NCI-H345 (cell line): ENCODE measurements around the gene BANP.
"Not testable (repeated sequence)": the region's sequence is repeated elsewhere in the genome, so short reads cannot be mapped to it uniquely, and the experiment has no call there.

ENCODE experiments used
- DNase-seq: peaks from one replicate; lab custom pipeline; 2025; lab: John Stamatoyannopoulos, UW

Gene BANP

GRCh38 chr16:87996962-87997880, 46.0 kb downstream of the BANP start:
- DNase-seq = no peak

- not testable (repeated sequence) for DNase-seq
These were observed 47.1 kb downstream of the BANP start for GRCh38 chr16:87998184-87998793.

GRCh38 chr16:87998992-87999391, 47.8 kb downstream of the BANP start:
- not testable (repeated sequence) for DNase-seq

DNA sequence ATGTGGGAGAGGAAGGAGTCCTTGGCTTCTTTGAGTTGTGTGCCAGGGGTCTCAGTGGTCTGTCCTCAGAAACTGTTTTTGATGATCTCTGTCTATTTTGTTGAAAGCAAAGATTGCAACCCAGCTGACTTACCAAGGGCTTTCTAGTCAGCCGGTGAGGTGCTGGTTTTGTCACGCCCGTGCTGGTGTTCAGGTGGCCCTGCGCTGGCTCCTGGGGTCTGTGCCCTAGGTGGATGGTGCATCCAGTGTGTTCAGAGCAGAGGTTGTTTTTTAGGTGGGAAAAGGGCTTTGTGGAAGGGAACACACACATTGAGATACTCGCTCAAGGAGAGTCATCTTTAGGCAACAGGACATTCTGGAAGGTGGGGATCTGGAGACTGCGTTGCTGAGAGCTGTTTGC, 51.0 kb downstream of the BANP start:
- no peak for DNase-seq

GRCh38 chr16:88002749-88003148, 51.5 kb downstream of the BANP start:
- no peak for DNase-seq

DNA sequence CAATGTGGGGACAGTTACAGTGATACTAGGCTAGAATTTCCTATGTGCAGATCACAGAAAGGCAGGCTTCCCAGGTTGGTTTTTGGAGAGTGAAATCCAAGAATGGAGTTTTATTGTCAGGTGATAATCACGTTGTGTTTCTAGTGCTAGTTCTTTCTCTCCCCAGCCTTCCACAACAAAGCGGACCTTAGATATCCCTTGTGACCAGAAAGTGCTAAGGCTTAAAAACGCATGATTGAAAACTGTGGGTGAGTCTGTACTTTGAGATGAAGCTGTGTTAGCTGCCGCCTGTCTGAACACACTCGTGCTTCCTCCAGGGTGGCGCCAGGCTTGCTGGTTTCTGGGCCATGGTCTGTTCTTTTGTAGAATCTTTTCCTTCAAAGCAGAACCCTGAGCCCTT, 52.1 kb downstream of the BANP start:
- DNase-seq = no peak

DNA sequence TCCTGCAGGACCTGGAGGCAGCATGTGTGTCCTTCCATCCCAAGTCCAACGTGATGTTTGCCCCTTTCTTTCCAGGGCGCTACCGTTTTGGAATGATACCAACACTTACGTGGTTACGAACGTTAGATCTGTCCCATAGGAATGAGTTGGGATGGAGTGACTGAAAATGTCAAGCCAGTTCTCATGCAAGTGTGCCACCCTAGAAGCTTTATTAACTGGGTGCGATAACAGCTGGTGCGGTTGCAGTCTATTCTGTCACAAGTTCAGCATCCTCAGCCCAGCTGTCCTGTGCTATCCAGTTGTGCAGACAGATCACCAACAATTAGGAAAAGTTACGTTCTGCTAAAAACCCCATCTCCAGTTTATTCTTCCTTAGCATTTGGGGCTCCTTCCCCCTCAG, 52.5 kb downstream of the BANP start:
- no peak for DNase-seq

DNA sequence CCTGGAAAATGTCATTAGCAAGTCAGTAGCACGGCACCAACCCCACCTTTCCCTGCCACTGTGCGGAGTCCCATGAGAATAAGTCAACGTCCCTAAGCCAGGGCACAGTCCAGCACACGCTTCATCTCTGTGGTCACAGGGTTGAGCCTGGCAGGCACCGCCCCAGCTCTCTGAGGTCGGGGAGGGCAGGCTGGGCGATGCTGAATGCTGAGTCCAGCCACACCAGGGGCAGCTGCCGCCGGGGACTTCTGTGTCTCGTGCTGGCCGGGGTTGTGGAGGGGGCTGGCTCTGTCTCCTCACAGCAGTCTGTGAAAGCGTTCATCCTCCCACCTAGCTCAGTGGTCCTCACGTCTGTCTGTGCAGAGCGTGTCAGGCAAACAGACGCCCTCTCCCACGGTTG, 53.2 kb downstream of the BANP start:
- DNase-seq = no peak

GRCh38 chr16:88005181-88005581, 53.9 kb downstream of the BANP start:
- DNase-seq = no peak

DNA sequence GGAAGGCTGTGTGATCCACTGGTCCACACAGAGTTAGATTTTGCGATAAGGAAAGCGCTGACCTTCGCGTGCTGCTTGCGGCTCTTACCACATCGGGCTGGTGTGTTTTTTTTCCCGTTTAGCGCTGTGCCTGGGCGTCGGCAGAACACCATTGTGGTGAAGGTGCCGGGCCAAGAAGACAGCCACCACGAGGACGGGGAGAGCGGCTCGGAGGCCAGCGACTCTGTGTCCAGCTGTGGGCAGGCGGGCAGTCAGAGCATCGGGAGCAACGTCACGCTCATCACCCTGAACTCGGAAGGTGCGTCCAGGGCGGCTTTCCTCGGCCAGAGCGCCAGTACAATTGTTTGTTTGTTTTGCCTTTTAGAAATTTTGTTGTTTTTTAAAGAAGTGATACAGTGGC, 54.7 kb downstream of the BANP start:
- DNase-seq = no peak

DNA sequence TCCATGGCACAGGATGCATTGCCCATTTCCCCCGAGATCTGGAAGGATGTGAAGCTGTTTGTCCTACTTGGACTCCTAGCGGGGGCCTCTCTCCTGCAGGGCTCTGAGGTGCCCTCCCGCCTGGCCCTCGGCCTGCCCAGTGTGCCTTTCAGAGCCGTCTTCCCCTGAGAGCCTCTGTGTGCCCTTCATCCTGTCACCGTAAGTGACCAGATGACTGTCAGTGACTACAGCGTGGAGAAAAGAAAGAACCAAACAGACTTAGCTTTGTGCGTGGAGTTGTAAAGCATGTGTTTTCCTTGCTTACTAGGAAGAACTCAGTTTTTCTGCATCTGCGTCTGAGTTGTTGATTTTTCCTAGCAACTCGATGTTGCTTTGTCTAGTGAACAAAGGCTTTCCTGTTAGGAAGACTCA, 56.1 kb downstream of the BANP start:
- DNase-seq = no peak

- DNase-seq = no peak
These were observed 57.6 kb downstream of the BANP start for GRCh38 chr16:88008840-88009239.

- DNase-seq = no peak
These were observed 58.5 kb downstream of the BANP start for GRCh38 chr16:88009563-88010342.

DNA sequence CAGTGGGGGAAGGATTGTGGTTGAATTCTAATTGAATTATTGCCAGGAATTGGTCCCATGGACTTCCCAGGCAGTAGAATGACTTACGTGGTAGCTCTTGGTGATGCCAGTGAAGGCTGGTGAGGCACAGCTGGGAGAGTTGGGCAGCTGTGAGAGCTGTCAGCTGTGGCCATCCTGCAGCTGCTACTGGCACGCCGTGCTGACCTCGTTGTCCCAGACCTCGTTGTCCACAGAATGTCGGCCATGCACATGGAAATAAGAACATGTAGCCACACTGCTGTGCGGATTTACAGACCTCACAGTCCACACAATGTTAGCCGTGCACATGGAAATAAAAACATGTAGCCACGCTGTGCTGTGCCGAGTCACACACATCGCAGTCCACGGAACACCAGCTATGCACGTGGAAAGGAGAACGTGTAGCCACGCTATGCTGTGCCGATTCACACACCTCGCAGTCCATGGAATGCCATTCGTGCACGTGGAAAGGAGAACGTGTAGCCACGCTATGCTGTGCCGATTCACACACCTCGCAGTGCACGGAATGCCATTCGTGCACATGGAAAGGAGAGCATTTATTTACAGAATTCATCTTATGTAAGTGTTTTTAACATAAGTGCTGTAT, 59.2 kb downstream of the BANP start:
- no peak for DNase-seq

DNA sequence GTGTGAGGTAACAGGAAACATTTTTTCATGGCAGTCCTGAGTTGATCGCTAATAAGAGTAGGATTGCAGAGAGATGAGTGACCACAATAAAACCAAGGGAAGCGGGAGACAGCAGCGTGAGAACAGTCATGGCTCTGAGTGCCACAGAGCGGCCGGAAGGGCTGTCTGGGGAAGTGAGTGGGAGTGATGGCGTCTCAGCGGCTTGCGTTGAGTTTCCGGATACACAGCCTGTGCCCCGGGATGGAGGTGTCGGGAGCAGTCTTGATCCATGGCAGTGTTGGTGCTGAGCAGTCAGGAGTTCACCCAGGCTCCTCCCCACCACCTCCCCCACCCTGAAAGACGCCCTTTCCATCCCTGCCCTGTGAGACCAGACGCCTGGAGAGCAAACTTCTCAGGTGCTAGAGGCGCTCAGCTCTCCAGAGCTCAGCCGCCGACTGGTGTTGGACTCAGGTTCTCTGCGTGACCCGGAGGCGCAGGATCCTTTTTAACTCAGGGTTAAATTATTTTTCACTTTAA, 59.8 kb downstream of the BANP start:
- DNase-seq = no peak

GRCh38 chr16:88012360-88012759, 61.1 kb downstream of the BANP start:
- no peak for DNase-seq

- no peak for DNase-seq
These were observed 61.9 kb downstream of the BANP start for GRCh38 chr16:88013091-88013609.

GRCh38 chr16:88013766-88014251, 62.6 kb downstream of the BANP start:
- DNase-seq = no peak

DNA sequence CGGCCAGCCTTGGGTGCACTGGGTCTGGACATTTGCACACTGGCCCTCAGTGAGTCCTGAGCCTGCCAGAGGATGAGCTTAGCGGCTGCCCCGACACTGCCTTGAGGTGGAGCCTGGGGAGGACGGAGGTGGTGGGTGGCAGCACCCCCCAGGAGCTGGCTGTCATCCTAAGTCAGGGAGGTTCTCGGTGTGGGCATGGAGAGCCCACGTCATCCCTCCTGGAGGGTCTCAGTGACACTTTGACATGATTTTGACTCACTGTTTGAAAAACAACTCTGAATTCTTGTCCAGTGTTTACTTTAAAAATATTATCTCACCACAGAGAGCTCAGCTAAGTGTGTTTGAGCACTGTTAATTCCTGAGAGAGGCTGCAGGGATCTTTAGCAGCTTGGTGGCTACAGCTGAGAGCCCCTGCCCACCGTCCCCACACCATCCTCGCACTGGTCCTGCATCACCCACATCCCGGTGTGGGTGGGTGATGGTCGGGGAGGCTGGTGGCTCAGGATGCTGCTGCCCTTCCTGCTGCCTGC, 63.1 kb downstream of the BANP start:
- DNase-seq = no peak

DNA sequence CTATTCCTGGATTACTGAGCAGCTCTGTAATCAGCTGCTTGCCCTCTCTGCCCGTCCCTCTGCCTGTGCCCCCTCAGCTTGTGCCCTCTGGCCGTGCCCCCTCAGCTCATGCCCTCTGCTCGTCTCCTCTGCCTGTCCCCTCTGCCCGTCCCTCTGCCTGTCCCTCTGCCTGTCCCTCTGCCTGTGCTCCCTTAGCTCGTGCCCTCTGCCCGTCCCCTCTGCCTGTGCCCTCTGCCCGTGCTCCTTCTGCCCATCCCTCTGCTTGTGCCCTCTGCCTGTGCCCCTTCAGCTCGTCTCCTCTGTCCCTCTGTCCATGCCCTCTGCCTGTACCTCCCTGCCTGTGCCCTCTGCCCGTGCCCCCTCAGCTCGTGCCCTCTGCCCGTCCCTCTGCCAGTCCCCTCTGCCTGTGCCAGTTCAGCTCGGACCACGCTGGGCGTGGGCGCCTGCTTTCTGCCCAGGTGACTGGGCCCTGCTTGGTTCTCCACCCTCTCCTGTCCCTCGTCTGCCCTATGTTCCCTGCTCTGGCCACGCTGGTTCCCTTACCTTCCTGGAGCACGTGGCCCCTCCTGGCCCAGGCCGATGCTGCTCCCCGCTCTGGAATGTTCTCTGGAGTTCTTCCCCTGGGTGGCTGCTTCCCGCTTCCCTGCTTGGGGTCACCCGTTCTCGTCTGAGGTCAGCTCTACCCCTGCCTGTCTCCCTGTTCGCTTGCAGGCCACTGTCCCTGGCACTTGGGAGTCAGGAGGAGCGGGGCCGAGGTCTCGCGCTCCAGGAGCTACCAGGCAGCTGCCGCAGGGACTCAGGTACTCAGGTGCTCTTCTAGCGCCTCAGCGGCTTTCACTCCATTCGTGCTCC, 63.9 kb downstream of the BANP start:
- no peak for DNase-seq

DNA sequence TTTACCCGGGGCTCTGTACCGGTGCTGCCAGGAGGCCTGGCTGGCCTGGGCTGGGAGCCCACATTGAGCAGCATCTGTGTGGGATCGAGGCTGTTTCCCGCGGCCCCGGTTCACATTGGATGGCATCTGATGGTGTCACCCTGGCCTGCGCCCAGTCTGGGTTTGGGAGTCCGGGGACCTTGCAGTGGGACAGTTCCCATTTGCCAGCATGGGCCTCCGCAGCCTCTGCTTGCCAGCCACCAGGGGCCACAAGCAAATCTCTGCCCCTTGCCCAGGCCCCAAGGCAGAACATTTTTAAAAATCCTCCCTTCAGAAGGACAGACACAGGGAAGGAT, 64.5 kb downstream of the BANP start:
- DNase-seq = no peak
